NAMALWA (cell line): Measurements from ENCODE around the gene MTREX.

ENCODE experiments used
- DNase-seq: peaks from one replicate; pipeline ENCODE4 v3.0.0-alpha.2; 2015; ENCODE audit warnings: low spot score

The MTREX gene

DNA sequence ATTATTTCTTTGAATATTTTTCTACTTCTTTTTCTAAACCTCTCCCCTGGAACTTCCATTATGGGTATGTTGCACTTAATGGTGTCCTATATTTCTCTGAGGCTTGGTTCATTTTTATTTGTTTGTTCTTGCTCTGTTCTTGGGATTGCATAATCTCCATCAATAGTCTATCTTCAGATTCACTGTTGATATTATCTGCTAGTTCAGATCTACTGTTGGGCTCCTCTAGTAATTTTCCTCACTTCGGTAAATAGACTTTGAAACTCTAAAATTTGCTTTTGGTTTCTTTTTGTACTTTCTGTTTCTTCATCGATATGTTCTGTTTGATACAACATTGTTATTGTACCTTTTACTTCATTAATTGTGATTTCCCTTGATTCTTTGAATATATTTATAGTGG lies 76.3 kb downstream of the MTREX start:
- no peak for DNase-seq

DNA sequence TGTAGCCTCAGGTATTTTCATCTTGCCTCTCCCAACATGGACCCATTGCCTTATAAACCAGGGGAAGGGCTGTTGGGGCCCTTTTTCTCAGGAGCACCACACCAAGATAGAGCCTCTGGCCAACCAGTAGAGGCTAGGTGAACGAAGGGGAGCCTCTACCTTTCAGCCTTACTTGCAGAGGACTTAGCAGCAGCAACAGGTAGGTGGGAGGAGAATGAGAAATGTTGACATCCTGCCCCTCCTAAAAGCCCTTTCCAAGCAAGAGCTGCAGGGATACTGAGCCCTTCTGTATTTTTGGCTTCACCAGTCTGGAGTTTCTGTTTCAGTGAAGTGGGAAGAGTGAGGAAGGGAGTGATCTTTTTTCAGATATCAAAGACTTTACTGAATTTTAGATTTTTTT lies 77.4 kb downstream of the MTREX start:
- no peak for DNase-seq

DNA sequence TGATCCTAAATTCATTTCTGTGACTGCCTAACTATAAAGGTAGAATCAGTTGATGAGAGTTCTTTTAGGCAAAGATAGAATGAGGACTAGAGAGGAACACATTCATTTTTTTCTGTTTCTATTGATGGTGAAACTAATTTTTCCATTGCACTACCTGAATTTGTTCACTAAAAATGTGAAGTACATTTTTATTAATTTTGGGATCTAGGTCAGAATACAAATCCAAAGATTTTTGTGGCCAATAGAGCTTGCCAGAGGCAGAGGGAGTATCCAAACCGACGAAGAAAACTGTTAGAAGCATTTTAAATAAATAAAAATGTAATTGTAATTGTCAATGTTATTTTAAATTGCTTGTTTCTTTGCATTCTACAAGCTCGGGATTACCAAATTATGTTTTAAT lies 78.1 kb downstream of the MTREX start:
- no peak for DNase-seq

DNA sequence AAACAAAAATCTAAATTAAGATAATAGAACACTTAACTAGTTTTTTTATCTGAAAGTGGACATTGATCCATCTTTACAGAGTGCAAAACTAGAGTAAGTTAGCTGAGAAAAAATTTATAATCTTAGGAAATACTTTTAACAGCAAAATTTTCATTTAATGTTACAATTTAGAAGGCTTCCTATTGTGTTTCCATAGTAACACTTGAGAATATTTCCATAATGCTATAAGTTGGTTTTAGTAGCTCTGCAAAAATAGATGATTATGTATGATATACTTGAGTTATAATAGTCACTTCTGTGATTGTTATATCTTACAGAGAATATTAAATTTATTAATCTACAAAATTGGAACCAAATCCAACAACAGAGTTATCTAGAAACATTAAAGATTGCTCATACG lies 78.6 kb downstream of the MTREX start:
- no peak for DNase-seq

DNA sequence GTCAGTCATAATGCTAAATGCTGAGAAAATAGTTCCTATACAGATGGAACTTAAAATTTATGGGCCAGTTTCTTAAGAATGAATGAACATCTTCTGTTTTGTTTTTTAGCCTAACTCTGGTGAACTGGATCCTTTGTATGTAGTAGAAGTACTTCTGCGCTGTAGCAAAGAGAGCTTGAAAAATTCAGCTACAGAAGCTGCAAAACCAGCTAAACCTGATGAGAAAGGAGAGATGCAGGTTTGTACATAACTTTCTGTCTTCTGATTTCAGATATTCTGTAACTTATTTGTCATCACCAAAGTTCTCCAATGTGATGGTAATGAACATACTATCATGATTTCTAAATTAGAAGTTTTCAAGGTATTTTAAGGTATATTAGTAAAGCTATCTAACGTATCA lies 80.1 kb downstream of the MTREX start:
- DNase-seq = no peak

DNA sequence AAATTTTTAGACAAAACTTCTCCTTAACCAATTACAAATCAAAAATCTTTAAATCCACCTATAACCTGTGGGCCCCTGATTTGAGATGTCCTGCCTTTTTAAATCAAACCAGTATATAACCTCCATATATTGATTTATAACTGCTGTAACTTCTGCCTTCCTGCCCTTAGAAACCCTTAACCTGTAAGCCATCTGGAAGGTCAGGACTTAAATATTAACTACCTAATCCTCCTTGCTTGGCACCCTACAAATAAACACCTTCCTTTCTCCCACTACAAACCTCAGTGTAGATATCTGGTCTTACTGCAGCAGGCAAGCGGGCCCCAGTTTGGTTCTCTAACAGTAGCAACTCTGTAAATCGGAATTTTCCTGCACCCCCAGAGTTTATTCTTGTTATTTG lies 83.9 kb downstream of the MTREX start:
- DNase-seq = no peak

DNA sequence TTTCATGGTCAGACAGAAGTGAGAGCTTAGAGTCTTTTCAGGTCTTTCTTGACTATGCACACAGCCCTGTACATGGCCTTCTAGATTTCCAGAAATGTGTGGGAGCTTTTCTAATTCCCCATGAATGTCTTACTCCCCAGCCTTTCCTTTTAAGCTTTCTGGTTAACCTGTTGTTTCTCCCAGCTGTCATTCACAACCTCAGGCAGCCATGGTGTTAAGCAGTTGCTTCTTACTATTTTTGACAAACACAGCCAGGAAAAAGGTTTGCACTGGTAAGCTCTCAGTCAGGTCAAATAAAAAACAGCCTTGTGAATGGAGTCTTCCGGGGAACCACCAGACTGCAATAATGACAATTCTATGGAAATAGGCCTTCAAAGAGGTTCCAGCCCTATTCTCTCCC lies 84.9 kb downstream of the MTREX start:
- no peak for DNase-seq

DNA sequence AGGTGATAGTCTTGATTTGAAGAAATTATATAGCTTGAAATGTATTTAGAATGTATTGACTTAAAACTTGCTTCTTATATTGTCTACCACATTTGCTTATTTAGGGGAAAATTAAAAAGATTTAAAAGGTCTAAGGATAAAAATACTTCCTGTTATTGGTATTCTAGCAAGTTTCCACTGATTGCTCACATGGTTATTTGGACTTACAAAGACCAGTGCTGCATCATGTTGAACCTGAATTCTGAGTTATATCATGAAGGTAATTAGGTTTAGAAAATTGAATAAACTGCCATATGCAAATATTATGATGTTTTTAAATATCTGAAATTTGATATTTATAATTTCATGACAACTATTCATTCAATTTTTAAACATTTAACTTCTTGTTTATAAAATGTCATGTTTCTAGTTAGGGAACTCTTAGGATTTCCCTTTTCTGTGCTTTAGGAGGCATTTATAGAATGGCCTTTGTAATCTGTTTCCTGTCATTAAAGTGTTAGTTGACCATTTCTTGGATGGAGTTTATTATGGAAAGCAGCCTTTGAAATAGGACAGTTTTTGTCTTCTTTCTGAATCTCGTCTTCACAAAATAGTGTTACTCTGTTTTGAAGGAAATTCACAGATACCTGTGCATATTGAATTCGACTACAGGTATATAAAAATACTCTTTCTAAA lies 85.8 kb downstream of the MTREX start:
- no peak for DNase-seq

DNA sequence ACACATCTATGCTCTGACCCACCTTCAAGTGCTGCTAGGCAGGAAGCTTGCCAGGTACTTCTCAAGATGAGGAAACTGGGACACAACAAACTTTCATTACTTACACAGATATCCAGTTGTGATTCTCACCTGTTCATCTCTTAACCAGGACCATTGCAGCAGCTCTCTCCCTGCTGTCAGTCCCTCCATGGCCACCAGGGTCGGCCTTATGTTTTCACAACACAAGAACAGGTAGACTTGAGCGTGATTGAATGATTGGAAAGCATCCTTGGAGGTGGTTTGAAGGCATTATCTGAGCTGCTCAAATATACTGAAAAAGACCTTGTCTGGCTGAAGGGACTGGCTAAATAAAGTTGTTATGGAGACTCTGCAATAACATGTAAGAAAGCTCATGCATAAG lies 94.4 kb downstream of the MTREX start:
- no peak for DNase-seq

DNA sequence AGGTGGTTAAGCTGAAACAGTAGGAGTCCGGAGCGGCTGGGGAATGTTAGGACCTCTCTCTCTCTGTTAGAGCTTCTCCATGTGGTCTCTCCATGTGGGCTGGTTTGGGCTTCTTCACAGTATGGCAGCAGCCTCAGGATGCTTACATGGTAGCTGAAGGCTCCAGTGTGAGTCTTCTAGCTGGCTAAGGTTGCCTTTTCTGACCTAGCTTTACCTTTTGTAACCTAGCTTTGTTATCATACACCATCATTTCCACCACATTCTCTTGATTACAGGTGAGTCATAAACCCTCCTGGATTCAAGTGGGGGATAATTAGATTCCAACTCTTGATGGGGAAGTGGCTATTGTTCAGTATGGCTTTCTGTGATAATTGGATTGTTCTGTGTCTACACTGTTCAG lies 98.5 kb downstream of the MTREX start:
- no peak for DNase-seq

DNA sequence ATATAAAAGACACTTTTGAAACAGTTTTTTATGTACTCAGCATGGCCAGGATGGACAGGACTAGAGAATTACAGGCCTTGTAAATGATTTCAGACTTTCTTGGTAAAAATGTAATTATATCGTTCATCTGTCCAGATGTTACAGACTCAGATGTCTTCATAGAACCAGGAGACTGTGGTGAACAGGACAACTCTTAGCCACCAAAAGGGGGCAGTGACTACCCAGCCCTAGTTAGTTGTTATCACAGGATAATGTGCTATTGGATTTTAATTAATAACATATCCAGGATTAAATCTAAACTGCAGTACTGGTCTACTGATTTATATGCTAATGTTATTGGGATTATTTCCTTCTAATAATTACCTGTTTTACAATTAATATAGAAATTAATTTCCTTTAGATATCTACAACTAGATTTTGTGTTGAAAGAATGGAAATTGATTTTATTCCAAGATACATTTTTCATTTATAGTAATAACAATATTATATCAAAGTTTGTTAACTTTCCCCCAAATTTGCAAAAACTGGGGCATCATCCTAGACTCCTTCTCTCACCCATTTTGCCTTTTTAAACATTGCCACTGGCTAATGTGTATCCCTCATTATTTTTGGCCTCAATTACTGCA lies 99.4 kb downstream of the MTREX start:
- peak; percentile 31 for DNase-seq

DNA sequence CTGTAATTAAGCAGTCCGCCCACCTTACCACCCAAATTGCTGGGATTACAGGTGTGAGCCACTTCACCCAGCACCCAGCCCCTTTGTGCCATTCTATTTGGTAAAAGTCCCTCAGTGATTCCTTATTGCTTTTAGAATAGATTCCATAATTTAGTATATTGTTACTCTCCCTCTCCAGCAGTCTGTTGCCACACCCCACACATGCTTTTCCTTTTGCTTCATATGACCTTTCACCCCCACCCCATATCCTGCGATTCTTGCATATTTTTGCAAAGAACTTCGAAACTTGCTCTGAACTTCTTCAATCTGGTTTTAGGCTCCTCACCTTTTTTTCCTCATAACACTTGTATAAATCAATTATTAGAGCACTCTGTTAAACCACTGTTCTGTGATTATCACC lies 100.2 kb downstream of the MTREX start:
- DNase-seq = no peak

DNA sequence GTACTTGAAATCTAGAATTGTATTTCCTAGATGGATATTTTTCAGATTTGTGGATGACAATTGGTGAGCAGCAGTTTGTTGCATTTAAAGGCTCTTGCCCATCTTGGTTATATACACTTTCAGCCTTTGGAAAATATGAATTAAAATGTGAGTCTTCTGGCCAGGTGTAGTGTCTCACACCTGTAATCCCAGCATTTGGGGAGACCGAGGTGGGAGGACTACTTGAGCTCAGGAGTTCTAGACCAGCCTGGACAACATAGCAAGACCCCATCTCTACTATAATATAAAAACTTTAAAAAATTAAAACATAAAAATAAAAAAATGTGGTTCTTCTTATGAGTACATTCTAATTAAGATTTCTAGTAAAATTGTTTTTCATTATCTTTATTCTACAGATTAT lies 102.0 kb downstream of the MTREX start:
- DNase-seq = no peak

DNA sequence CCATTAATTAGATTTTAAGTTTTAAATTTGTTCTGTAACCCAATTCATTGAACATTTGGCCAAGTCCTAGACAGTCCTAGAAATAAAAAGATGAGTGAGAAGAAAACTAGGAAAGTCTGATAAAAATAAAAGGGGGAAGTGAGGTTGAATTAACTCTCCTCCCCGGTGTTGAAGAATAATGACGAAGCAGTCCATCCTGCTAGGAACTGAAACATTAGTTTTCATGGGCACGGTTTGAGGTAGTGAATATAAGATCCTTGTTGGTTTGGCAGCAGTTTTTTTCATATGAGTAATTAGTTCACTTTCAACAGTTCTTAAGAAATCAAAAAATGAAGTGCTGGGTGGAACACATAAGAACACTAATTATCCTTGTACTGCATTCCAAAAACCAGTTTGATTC lies 103.1 kb downstream of the MTREX start:
- DNase-seq = no peak

DNA sequence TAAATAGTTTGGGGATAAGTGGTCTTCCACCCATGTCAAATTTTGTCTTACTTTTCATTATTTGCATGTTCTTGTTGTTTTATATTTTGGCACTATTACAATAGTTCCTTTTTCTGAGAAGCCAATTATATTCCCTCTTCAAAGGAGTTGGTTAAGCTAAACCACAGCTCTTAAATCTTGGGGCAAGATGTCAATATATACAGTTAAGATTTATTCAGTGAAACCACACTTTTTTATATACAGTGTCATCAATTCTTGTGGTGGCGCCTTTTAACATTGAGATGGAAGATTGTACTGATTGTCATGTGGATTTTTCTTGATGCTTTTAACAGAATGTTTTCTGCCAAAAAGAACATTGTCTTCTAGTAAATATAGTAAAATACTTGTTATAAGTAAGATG lies 104.1 kb downstream of the MTREX start:
- DNase-seq = no peak

DNA sequence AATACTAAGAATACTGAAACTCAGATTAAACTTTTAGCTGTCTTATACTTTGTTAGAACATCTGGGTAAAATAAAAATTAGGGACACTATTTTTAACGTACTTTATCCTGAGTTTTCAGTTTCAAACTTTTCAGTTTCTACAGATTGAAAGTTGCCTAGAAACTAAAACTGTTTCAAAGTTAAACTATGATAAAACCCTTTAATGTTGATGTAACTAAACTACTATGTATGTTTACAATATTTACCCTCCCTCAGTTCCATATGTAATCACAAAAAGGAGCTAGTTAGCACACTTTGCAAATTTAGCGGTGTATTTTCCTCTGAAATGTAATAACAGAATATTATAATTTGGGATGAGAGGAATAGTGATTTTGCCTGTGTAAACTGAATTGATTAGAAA lies 105.9 kb downstream of the MTREX start:
- no peak for DNase-seq

DNA sequence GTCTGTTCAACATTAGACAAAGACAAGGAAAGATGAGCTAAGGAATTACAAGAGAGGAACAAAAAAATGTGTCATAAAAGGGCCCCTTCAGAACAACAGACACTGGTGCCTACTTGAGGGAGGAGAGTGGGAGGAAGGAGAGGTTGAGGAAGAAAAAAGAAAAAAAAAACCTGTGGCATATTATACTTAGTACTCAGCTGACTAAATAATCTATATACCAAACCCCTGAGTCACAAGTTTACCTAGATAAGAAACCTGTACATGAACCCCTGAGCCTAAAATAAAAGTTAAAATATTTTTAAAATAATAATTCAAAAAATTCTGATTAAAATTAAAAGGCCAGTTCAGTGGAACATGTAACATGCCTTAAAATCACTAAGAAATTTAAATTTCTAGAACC lies 107.3 kb downstream of the MTREX start:
- DNase-seq = no peak

DNA sequence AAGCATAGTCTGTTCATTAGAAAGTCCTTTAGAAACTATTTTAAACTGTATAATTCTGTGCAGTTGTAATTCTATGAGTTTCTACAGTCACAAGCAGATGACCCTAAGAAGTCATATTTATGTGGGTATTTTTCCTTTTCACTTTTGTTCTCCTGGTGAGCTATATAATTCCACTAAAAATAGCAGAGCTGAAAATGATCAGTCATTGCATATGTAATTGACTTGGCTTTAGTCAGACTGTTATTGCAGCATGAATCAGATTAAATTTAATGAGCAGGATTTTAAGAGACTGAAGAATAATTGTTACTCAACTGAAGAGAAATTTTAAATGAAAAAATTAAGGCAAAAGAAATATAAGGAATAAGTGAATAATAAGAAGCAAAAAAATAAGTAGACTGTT lies 108.5 kb downstream of the MTREX start:
- no peak for DNase-seq

DNA sequence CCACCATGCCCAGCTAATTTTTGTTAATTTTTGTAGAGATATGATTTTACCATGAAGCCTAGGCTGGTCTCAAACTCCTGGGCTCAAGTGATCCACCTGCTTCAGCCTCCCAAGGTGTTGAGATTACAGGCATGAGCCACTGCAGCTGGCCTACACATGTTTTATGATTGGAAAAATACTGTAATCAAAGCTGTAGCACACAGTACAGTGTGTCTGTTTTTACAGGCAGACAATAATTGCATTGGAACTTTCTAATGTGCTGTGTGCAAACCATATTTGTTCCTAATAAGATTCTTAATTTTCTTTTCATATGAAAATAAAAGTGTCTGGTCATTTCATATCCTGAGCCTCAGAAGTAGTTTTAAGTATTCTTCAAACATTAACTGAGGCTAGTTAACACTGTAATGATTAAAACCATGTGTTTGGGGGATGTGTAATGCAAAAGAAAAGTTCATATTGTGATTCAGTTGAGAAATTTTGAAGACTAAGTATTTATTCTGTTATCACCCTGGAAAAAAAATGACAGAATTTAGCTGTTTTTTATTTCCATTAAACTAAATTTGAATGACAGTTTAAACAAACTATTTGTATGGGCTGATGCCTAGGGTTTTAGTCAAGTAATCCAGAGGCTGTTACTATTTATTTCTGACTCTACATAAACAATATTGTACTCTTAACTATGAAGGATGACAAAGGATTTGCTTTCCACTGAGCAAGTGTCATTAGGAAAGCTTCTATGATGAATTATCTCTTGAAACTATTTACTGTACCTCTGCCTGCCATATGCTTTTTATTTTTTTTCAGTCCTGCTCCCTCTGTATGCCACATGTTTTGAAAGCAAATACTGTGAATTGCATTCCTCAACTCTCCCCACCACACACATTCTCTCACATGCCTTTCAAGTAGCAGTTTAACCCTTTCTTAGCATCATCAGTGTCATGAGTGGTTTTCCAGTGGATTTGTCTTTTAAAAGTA lies 111.5 kb downstream of the MTREX start:
- DNase-seq = no peak

DNA sequence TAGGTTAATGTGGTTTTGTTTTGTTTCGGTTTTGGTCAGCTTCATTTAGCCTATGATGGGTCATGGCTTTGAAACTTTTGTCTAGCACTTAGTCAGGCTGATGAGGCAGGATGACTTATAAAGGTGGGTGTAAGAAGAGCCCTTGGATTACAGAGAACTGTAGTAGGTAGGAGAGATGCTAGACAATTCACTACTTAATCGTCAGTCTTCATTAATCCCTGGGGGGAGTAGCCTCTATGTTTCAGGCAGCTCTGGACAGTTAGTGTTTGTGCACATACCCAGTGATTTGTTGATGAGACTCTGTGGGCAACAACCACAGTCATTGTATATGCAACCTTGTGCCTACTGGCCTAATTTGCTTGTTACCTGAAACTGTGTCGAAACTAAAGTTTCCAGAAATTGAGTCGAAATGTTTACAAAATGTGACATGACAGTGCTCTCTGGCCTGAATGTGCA lies 113.3 kb downstream of the MTREX start:
- no peak for DNase-seq

DNA sequence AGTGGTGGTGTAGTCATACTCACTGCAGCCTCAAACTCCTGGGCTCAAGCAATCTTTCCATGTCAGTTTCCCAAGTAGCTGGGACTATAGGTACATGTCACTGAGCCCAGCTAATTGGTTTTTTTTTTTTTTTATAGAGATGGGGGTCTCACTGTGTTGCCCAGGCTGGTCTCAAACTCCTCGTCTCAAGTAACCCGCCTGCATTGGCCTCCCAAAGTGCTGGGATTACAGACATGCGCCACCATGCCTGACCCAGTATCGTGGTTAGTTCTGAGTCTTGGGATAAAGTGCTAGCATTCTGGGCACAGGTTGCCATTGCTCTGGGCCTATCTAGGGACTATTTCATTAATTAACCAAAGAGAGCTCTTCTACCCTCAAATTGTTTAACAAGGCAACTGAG lies 118.7 kb downstream of the MTREX start:
- DNase-seq = no peak

DNA sequence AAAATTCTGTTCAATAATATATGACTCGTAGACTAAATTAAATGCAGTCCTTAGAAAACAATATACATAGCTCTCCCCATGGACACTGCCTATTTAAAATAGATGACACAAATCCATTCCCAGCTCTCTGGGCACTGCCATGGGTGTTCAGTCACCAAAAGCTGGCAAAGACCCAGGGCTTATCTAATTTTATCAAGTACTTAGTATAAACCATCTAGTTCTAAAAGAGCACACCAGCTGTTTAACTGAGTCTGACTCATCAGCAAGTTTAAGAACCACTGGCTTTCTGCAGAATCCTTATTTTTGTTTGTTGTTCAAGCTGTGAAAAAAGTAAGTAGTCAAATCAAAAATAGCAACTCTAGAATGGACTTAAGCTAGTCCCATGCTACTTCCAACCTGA lies 119.4 kb downstream of the MTREX start:
- no peak for DNase-seq

DNA sequence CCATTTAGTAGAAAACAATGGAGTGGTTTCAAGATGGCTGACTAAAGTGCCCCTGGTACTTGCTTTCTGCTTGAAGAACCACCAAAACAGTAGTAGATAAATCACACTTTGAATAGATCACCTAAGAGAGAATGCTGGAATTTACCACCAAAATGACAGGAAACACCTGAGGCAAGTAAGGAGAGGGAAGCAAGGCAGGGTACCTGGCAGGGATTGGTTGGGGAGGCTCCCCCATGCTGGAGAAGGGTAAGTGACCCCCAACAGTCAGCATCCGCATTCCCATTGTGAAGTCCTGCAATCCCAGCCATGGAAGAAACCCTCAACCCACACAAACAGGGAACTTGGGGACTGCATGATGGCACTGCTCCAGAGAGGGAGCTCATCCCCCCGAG lies 121.4 kb downstream of the MTREX start:
- DNase-seq = no peak
